Stimulated activated naive CD8-positive, alpha-beta T cell treated with anti-CD3 and anti-CD28 coated beads, Interleukin-15, amount 100 ng/mL, for 72 hours (primary cell): ENCODE results near the gene TNRC6B.
A peak's percentile ranks its signal among the peaks of the same experiment; 100 is the strongest.
"Not testable (repeated sequence)": the region's sequence is repeated elsewhere in the genome, so short reads cannot be mapped to it uniquely, and the experiment has no call there.

ENCODE experiments used
- ATAC-seq: fragments of 150-1000 bp; cut with Tn5 transposase; 2 replicates; pipeline ENCODE4 v1.10.0; 2021; ENCODE audit warnings: mild to moderate bottlenecking, moderate library complexity
- DNase-seq, 2 donors: peaks; one replicate each; pipeline ENCODE4 v3.0.0; 2021 to 2022
- H3K27ac Mint-ChIP-seq, 2 donors: one replicate each; pipeline ENCODE4 v1.8.0; 2022; ENCODE audit warnings: mild to moderate bottlenecking in 2 of 2, mixed read lengths in 2 of 2, moderate library complexity in 2 of 2
- H3K27me3 Mint-ChIP-seq: one replicate; pipeline ENCODE4 v1.8.0; 2022; ENCODE audit warnings: mixed read lengths
- H3K4me1 Mint-ChIP-seq: one replicate; pipeline ENCODE4 v1.8.0; 2022; ENCODE audit warnings: mild to moderate bottlenecking, mixed read lengths
- H3K4me3 Mint-ChIP-seq, 2 donors: one replicate each; pipeline ENCODE4 v1.8.0; 2022; ENCODE audit warnings: mild to moderate bottlenecking in 2 of 2, mixed read lengths in 2 of 2, moderate library complexity in 1 of 2
- H3K9me3 Mint-ChIP-seq, 2 donors: one replicate each; pipeline ENCODE4 v1.8.0; 2022; ENCODE audit warnings: mixed read lengths in 2 of 2

The TNRC6B gene

DNA sequence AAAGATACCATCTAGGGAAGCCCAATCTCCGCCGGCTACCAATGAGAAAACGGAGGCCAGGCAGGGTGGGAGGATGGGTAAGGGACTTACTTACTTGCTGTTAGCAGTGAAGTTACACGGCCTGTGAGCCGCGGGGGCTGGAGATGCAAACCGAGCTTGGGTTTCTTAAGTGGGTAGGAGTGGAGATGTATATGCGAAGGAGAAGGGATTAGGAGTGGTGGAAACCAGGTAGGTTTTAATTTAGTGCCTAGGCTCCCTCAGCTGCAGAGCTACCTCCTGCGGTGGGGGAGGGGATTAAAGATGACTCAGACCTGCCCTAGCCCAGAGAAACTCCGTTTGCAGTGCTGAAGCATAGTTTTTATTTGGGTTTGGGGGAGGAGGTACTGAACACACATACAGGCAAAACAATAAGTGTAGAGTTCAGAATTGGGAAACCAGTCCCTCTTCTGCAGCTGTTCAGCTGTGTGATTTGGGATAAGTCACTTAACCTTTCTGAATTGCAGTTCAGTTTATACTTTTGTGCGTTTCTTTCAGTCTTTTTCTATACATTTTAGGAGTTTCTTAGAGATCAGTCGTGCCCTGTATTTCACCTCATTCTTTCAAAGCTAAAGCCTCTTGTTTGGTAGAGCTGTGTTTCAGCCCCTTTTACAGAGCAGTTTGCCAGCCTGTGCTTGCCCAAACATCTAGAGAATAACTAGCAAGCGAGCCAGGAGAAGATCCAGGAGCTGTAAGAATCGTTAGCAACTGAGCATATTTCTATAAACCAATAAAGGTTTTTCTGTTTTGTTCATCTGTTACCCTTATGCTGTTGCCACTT lies 596 bp upstream of the TNRC6B start:
- Mint-ChIP-seq H3K9me3 (no peaks in the 10 kb centered on the region), H3K27ac (peak overlapping the region; percentile 64 to 95), H3K4me3 (peak overlapping the region; percentile 91 to 93), H3K4me1 (peaks cover 61% of the 10 kb centered on the region), H3K27me3 (no peaks in the 10 kb centered on the region)
- peak; percentile 78 for ATAC-seq
- peak; percentile 71 to 75 for DNase-seq

DNA sequence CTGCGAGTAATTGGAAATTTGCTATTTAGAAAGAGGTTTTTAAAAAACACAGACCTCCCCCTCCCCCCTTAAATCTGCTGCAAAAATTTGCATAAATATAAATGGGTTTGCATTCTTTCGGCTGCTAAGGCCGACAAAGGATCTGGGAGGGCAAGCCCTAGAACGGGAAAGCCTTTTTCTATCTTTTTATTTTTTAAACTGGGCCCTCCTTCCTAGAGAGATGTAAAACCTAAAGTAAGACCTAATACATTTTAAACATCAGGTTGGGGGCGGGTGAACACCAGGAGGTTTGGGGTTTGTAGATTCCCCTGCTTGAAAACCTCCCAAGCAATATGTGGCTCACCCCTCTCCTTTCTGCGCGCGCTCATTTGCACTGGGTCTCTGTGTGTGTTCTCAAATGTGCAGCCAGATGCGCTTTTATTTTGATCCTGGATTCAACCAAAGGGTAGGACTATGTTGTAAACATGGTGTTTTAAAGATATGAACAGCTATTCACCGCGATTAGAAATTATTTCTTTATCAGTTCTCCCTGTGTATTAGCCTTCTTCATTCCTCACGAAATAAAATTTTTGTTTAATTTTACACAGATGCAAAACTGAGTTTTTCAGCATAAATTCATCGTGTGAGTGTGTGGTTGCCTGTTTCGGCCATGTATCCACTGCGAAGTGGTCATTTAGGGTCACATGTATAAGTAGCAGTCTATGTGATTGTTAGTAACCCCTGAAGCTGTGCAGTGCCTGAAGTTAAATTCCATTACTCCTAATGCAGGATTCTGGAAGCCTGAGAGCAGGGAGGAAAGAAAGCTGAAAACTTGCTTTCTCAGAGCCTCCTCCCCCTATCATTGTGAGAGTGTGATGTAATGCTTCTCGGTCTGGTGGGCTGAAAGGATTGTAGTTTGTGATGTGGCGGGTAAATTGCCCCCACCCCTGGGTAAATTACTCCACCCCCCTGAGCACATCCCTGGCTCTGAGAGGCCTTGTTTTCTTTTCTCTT lies 988 bp downstream of the TNRC6B start:
- Mint-ChIP-seq H3K9me3 (no peaks in the 10 kb centered on the region), H3K27me3 (no peaks in the 10 kb centered on the region), H3K4me1 (peaks cover 70% of the 10 kb centered on the region), H3K4me3 (peak overlapping the region; percentile 91 to 93), H3K27ac (peak overlapping the region; percentile 64 to 95)
- DNase-seq (peak; percentile 35 to 46), ATAC-seq (peak; percentile 35)

DNA sequence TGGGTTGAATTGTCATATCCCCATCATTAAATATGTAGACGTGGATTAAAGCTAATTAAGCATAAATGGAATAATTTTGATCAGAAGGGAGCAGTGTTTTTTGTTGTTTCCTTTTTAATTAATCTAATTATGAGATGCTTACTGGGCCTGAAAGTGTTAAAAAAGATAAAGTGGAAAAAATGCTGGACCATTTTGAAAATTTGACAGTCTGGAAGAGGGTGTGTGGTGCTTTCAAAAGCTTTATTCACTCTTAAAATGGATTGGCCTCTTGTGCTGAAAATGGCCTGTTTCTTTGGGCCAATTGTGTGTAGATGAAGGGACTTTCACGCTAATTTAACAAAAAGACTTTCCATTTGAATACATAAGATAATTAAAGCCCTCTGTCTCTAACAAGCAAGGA lies 1.8 kb downstream of the TNRC6B start:
- DNase-seq (no peak), ATAC-seq (no peak)
- Mint-ChIP-seq H3K9me3 (no peaks in the 10 kb centered on the region), H3K4me1 (peaks cover 77% of the 10 kb centered on the region), H3K27ac (peak overlapping the region; percentile 64 to 95), H3K27me3 (no peaks in the 10 kb centered on the region), H3K4me3 (peak overlapping the region; percentile 91 to 93)

DNA sequence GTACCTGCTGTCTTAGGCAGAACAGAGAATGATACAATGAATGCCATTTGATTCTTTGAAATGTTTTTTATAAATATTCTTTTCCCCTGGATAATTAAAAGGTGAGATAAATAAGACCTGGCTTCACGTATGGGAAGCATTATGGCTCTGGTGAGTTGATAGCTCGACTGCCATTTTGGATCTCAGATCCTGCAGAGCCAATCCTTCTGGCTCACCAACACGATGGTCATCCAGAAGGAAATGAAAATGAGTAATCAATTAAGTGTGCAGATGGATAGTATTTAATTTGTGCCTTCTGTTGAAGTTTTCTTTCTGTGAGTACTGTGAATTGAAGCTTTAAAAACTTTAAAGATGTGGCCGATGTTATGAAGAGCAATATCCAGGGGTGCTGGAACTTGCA lies 2.7 kb downstream of the TNRC6B start:
- peaks cover 78% of the 10 kb centered on the region for H3K4me1 Mint-ChIP-seq
- H3K27ac Mint-ChIP-seq = peak overlapping the region in 1 of 2 donors; percentile 57
- no peak for DNase-seq
- H3K27me3 Mint-ChIP-seq = no peaks in the 10 kb centered on the region
- ATAC-seq = no peak
- H3K4me3 Mint-ChIP-seq = peak overlapping the region; percentile 68 to 93
- no peaks in the 10 kb centered on the region for H3K9me3 Mint-ChIP-seq

DNA sequence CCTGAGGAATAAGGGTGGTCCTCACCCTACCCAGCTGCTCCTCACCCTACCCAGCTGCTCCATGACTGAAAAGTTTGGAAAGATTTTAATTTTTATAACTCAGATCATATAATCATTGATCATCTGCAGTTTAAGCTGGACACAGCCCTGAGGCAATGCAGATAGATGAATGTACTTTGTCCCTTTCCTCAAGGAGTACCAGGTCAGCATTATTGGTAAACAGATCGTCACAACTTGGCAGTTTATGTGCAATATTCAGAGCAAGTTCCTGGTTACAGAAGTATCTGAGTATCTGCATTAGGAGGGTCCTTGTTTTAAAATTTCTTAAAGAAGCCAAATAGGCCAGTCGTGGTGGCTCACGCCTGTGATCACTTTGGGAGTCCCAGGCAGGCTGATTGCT lies 3.6 kb downstream of the TNRC6B start:
- no peak overlapping the region for H3K4me3 Mint-ChIP-seq
- peaks cover 77% of the 10 kb centered on the region for H3K4me1 Mint-ChIP-seq
- H3K27ac Mint-ChIP-seq = no peak overlapping the region
- no peak for DNase-seq
- no peaks in the 10 kb centered on the region for H3K27me3 Mint-ChIP-seq
- ATAC-seq = no peak
- H3K9me3 Mint-ChIP-seq = no peaks in the 10 kb centered on the region

DNA sequence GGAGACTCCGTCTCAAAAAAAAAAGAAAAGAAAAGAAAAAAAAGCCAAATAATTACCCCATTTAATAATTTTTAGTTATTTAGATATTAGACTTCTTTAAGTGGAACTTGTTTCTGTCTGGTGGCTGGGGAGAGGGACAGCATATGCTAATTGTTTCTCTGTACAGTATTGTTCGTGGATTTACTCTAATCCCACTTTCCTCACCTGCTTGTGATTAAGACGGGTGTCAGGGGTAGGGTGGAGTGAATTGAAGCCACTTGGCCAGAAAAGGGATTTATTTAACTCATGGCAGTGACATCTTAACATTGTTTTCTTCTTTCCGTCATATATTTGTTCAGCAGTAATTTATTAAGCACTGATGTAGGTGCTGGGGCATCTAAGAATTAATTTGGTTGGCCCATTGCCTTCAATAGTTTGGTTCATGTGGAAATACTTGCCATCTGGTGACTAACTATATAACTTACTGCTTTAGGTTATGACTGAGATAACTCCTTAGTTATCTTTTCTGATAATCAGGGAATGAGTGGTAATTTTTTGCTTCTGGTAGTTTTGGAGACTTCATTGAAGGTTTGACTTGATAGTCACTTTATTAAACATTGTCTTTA lies 4.6 kb downstream of the TNRC6B start:
- no peak for ATAC-seq
- H3K27ac Mint-ChIP-seq = peak overlapping the region; percentile 46 to 55
- H3K4me3 Mint-ChIP-seq = peak overlapping the region; percentile 67
- DNase-seq = no peak
- H3K4me1 Mint-ChIP-seq = peaks cover 69% of the 10 kb centered on the region
- no peaks in the 10 kb centered on the region for H3K9me3 Mint-ChIP-seq
- H3K27me3 Mint-ChIP-seq = no peaks in the 10 kb centered on the region

DNA sequence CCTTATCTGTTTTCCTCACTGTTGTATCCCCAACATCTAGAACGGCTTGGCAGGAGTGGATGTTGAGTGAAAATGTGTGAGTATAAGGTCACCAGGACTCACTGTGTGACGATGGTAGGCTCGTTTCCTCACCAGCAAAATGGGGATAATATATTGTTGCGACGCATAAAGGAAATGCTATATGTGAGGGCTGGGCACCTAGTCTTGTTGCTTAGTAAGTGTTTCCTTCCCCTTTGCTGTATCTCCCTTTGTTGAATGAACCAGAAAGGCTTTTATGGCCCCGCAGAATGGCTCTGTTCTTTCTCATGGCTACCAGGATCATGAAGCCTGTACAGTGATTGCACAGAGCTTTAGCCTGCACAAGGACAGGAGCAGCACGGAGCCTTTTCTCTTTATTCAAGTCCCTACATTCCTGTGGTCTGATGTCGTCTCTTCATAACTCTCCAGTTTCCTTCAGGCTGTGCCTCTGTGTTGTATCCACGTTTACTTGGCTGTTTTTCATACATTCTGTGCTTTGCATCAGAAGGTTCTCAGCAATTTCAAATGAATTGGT lies 5.4 kb downstream of the TNRC6B start:
- Mint-ChIP-seq H3K9me3 (no peaks in the 10 kb centered on the region), H3K27me3 (no peaks in the 10 kb centered on the region), H3K27ac (peak overlapping the region in 1 of 2 donors; percentile 59), H3K4me3 (peak overlapping the region; percentile 67), H3K4me1 (peaks cover 74% of the 10 kb centered on the region)
- ATAC-seq (peak; percentile 76), DNase-seq (no peak)

DNA sequence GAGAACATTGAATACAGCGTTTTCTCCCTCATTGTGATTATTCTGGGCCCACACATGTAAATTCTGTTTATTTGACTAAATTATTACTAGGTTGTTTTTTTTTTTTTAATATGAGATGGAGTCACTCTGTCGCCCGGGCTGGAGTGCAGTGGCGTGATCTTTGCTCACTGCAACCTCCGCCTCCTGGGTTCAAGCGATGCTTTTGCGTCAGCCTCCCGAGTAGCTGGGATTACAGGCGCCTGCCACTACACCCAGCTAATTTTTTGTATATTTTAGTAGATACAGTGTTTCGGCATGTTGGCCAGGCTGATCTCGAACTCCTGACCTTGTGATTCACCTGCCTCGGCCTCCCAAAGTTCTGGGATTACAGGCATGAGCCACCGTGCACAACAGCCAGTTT lies 5.9 kb downstream of the TNRC6B start:
- not testable (repeated sequence) for H3K27me3 Mint-ChIP-seq, DNase-seq, H3K27ac Mint-ChIP-seq, H3K9me3 Mint-ChIP-seq, ATAC-seq
- H3K4me1 Mint-ChIP-seq = peaks cover 74% of the 10 kb centered on the region
- H3K4me3 Mint-ChIP-seq = peak overlapping the region in 1 of 2 donors; percentile 67

DNA sequence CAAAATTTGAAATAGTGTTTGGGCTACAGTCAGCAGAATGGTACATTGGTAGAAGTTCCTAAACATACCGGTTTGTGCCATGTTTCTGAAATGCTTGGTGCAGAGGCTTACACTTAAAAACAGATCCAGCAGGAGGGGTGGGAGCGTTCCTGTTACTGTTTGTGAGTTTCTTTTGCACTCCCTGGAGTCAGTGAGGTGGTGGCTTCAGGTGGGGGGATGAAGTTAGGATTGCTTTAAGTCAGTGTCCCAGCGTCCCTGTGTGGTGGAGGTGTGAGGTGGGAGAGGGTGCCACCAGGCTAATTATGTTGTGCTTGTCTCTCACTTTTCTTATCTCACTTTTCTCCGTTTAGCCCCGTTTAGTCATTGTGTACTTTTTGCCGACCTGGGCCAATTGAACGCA lies 9.7 kb downstream of the TNRC6B start:
- no peak overlapping the region for H3K4me3 Mint-ChIP-seq
- DNase-seq (no peak), ATAC-seq (no peak)
- no peaks in the 10 kb centered on the region for H3K9me3 Mint-ChIP-seq
- no peaks in the 10 kb centered on the region for H3K27me3 Mint-ChIP-seq
- H3K27ac Mint-ChIP-seq = no peak overlapping the region
- peaks cover 62% of the 10 kb centered on the region for H3K4me1 Mint-ChIP-seq

DNA sequence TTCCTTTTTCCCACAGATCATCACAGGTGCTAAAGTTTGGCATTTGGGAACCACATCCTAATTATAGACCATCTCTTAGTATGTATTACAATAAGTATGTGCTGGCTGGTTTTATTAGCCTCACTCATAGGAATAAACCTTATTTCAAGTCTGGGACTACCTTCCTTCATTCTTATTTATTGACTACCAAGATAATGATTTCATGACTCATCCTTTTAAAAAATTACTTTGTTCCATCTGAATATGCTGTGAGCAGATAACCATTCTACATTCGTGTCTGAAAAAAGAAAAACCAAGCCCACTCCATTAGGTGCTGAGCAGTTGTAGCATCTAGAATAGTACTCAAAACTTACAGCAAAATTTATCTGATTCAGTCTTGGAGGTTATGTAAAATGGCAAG lies 12.3 kb downstream of the TNRC6B start:
- Mint-ChIP-seq H3K4me1 (peaks cover 64% of the 10 kb centered on the region), H3K9me3 (no peaks in the 10 kb centered on the region), H3K4me3 (no peak overlapping the region), H3K27me3 (no peaks in the 10 kb centered on the region), H3K27ac (no peak overlapping the region)
- DNase-seq (no peak), ATAC-seq (no peak)

DNA sequence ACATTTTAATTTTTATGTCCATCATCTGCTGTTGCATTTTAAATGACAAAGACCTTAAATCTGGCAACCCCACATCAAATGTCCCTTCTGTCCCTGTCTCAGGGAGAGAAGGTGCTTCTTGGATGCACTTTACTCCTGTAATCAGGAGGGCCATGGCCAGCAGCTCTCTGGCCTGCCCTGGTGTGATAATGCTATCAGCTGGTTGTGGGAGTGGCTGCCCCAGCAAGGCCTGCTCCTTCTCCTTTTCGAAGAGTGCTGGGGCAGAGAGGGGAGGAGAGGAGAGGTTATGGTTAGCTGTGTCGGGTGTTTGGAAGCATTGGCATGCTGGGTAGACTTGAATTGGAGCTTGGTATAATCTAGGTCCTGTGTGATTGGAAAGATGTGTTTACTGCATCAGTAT lies 12.8 kb downstream of the TNRC6B start:
- Mint-ChIP-seq H3K27me3 (no peaks in the 10 kb centered on the region), H3K4me1 (peaks cover 61% of the 10 kb centered on the region), H3K4me3 (no peak overlapping the region), H3K9me3 (no peaks in the 10 kb centered on the region), H3K27ac (peak overlapping the region in 1 of 2 donors; percentile 20)
- ATAC-seq = no peak
- DNase-seq = no peak

DNA sequence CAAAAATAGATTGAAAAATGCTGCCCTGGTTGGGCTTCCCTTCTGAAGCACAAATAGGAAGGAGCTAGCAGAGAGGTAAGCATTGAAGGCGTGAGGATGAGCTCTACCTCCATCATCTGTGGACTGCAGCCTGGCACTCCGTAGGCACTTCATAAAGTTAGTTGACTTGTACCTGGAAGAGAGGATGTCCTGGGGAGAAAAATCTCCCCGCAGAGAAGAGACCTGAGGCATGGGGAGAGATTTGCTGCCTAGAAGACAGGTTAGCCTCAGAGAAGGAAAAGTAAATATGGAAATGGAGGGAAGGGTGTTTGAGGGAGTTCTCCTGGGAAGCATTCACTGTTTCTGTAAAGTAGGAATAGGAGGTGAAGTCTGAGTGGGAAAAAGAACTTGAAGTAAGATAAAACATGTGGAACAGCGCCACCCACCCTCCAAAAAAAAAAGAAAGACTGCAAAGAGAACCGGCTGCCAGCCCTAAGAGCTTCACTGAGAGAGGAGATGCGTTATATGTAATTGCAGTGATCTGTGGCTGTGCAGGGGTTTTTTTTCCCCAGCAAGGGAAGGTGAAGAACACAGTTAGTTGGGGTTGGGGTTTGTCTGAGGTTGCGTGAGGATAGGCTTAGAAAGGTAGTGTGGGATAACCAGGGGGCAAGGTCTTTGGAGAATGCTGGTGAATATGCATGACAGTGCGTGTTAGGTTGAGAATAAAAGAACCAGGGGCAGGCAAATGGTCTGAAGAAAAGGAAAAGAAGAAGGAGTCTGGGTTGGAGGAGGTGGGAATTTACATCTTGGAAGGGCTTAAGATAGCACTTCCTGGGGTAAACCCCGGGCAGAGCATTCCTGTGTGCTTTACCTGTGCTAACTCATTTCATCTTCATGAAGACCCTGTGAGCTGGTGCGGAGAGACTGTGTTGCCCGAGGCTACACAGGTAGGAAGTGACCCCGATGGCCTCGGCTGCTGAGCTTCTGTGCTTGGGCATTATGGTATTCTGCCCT lies 16.0 kb downstream of the TNRC6B start:
- peak overlapping the region in 1 of 2 donors; percentile 1 for H3K4me3 Mint-ChIP-seq
- H3K27ac Mint-ChIP-seq = peak overlapping the region in 1 of 2 donors; percentile 48
- ATAC-seq (no peak), DNase-seq (no peak)
- H3K27me3 Mint-ChIP-seq = no peaks in the 10 kb centered on the region
- no peaks in the 10 kb centered on the region for H3K9me3 Mint-ChIP-seq
- H3K4me1 Mint-ChIP-seq = peaks cover 75% of the 10 kb centered on the region

DNA sequence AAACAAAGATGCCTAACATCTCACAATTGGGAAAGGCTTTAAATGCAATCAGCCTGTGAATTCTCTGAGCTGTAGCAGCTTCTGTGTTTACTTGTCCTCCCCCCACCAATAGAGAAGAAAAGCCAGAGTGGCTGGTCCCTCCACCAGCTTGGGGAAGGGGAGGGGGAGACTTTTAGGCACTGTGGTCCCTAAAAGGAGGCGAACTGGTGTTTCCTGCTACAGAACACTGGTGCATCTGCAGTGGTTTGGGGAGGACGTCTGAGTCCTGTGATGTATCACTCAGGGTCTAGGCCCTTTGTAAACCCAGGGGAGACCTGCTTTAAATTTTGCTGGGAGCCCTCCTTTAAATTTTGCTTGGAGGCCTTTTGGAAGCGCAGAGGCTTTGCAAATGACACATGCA lies 16.9 kb downstream of the TNRC6B start:
- Mint-ChIP-seq H3K27ac (no peak overlapping the region), H3K4me3 (no peak overlapping the region)
- ATAC-seq = no peak

DNA sequence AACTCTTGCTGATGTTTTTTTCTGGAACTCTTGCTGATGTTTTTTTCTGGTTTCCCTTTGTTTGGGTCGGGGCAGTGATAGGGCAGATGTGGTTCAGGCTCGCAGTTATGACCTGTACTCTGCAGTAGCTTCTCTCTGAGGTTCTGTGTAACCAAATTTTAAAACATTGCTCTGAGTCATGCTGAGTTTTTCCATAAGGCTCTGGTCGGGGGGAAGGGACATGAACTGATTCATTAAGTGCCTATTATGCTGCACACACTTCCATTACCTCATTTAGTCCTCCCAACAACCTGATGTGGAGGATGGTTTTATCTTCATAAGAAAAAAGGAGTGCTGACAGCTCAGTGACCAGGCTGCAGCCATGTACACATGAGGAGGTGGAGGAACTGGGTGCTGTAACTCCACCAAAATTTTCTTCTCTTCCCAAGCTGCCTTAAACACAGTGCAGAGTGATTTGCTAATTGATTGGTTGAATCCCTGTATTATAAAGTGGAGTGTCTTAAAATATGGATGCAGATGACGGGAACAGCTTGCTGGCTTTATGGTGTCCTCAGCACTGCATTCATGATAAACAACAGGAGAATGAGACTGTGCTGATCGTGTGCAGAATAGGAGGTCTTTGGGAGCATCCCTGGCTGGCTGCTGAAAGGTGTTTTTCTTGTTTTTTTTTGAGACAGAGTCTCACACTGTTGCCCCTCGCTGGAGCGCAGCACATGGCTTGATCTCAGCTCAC lies 19.1 kb downstream of the TNRC6B start:
- DNase-seq = peak; percentile 33 to 63
- peak; percentile 97 for ATAC-seq
- H3K4me3 Mint-ChIP-seq = peak overlapping the region; percentile 49 to 52
- no peaks in the 10 kb centered on the region for H3K27me3 Mint-ChIP-seq
- H3K27ac Mint-ChIP-seq = peak overlapping the region; percentile 70 to 86
- H3K4me1 Mint-ChIP-seq = peaks cover 85% of the 10 kb centered on the region
- H3K9me3 Mint-ChIP-seq = no peaks in the 10 kb centered on the region

More for the DNA sequence above, 16.9 kb downstream of the TNRC6B start:
- peaks cover 84% of the 10 kb centered on the region for H3K4me1 Mint-ChIP-seq
- no peaks in the 10 kb centered on the region for H3K27me3 Mint-ChIP-seq
- H3K9me3 Mint-ChIP-seq = no peaks in the 10 kb centered on the region
- no peak for DNase-seq
